HG03378 (cell line): ENCODE measurements around the gene ZNF83.
A peak's percentile ranks its signal among the peaks of the same experiment; 100 is the strongest.
"Not testable (repeated sequence)": the region's sequence is repeated elsewhere in the genome, so short reads cannot be mapped to it uniquely, and the experiment has no call there.

Experiments used
- ATAC-seq: cut with Tn5 transposase; IDR thresholded peaks from one replicate; pipeline ENCODE4 v1.9.1; 2021; ENCODE audit warnings: mild to moderate bottlenecking, moderate library complexity; ENCODE audit not compliant: unreplicated experiment

The ZNF83 gene

GRCh38 chr19:52637718-52638585 lies at the start of gene ZNF83:
TSS of gene ZNF83 (minus strand) at chr19:52638355.
- peak; percentile 80 for ATAC-seq

GRCh38 chr19:52687684-52688083 lies 49.5 kb upstream of the ZNF83 start:
- ATAC-seq, result no peak

- no peak for ATAC-seq
Observed at GRCh38 chr19:52685811-52686210, 47.7 kb upstream of the ZNF83 start.

GRCh38 chr19:52681216-52681615 lies 43.1 kb upstream of the ZNF83 start:
- ATAC-seq, result not testable (repeated sequence)

GRCh38 chr19:52679598-52679997 lies 41.4 kb upstream of the ZNF83 start:
- no peak for ATAC-seq

- not testable (repeated sequence) for ATAC-seq
Observed at GRCh38 chr19:52675239-52675638, 37.1 kb upstream of the ZNF83 start.

- ATAC-seq, result no peak
Observed at GRCh38 chr19:52673014-52673413, 34.9 kb upstream of the ZNF83 start.

- ATAC-seq, result no peak
Observed at GRCh38 chr19:52670046-52670445, 31.9 kb upstream of the ZNF83 start.

- ATAC-seq, result no peak
Observed at GRCh38 chr19:52669586-52669985, 31.4 kb upstream of the ZNF83 start.

GRCh38 chr19:52667972-52668371 lies 29.8 kb upstream of the ZNF83 start:
- ATAC-seq, result no peak

GRCh38 chr19:52666506-52666905 lies 28.4 kb upstream of the ZNF83 start:
- no peak for ATAC-seq

- ATAC-seq, result no peak
Observed at GRCh38 chr19:52665529-52665928, 27.4 kb upstream of the ZNF83 start.

- no peak for ATAC-seq
Observed at GRCh38 chr19:52665027-52665426, 26.9 kb upstream of the ZNF83 start.

GRCh38 chr19:52664461-52664860 lies 26.3 kb upstream of the ZNF83 start:
- ATAC-seq, result no peak

- no peak for ATAC-seq
Observed at GRCh38 chr19:52662631-52663030, 24.5 kb upstream of the ZNF83 start.

- ATAC-seq, result no peak
Observed at GRCh38 chr19:52660981-52661380, 22.8 kb upstream of the ZNF83 start.

GRCh38 chr19:52659013-52659412 lies 20.9 kb upstream of the ZNF83 start:
- no peak for ATAC-seq

- no peak for ATAC-seq
Observed at GRCh38 chr19:52658595-52658994, 20.4 kb upstream of the ZNF83 start.

GRCh38 chr19:52653161-52653560 lies 15.0 kb upstream of the ZNF83 start:
- ATAC-seq, result no peak

GRCh38 chr19:52651956-52652355 lies 13.8 kb upstream of the ZNF83 start:
- ATAC-seq, result no peak

- ATAC-seq, result no peak
Observed at GRCh38 chr19:52648336-52649016, 10.3 kb upstream of the ZNF83 start.

GRCh38 chr19:52646571-52647217 lies 8.5 kb upstream of the ZNF83 start:
- ATAC-seq, result no peak
